ENCODE measurements around the gene ACACA.

- TF ChIP-seq CTCF (IDR thresholded peaks at IDR 0.05; ENCODE audit: low read depth, low read length, poor library complexity, severe bottlenecking) = no peak
- no peak for TF ChIP-seq EZH2phosphoT487 (IDR thresholded peaks at IDR 0.05; ENCODE audit: borderline replicate concordance, low read length)
These were observed 16.5 kb upstream of the ACACA start for GRCh38 chr17:37422971-37423625.

All from DOHH2 (cell line).